ENCODE data around the gene SPATA16.

GRCh38 chr3:172980849-172981248 is 160.2 kb downstream of the SPATA16 start:
- TF ChIP-seq ZKSCAN1 (IDR thresholded peaks at IDR 0.05; ENCODE audit: low read length), result no peak
- TF ChIP-seq NONO (IDR thresholded peaks at IDR 0.05), result no peak
- no peak for TF ChIP-seq NONO (CRISPR knock-in tag; conservative IDR thresholded peaks at IDR 0.05)
- no peak for TF ChIP-seq IKZF4 (CRISPR knock-in tag; IDR thresholded peaks at IDR 0.05; ENCODE audit: borderline replicate concordance, low read depth, not compliant biosample characterization)
- no peak for TF ChIP-seq PAF1 (CRISPR knock-in tag; IDR thresholded peaks at IDR 0.05)
- no peak for TF ChIP-seq KAT7 (CRISPR knock-in tag; IDR thresholded peaks at IDR 0.05; ENCODE audit: borderline replicate concordance)
